Esophagus muscularis mucosa (tissue), 4 donors: ENCODE measurements around the gene MUC2.

Experiments used
- EP300 ChIP-seq: sonication (generic); formaldehyde crosslinking; IDR thresholded peaks from one replicate; pipeline ENCODE4 v1.6.1; 2017; ENCODE audit warnings: antibody characterized with exemption
- POLR2A ChIP-seq: fragments of 450-650 bp; IDR thresholded peaks from one replicate; pipeline ENCODE4 v1.6.1; 2017; ENCODE audit warnings: antibody characterized with exemption, moderate library complexity, mild to moderate bottlenecking, low read depth
- TF ChIP-seq, protein P1 (sequence below), 3 experiments: fragments of 200-600 bp in 2 of 3; fragments of 450-650 bp in 1 of 3; sonication (generic) in 2 of 3; IDR thresholded peaks; one replicate each; pipeline ENCODE4 v1.5.1; 2017 to 2019; ENCODE audit warnings: antibody characterized with exemption in 3 of 3, mild to moderate bottlenecking in 2 of 3, moderate library complexity in 1 of 3

DNA sequence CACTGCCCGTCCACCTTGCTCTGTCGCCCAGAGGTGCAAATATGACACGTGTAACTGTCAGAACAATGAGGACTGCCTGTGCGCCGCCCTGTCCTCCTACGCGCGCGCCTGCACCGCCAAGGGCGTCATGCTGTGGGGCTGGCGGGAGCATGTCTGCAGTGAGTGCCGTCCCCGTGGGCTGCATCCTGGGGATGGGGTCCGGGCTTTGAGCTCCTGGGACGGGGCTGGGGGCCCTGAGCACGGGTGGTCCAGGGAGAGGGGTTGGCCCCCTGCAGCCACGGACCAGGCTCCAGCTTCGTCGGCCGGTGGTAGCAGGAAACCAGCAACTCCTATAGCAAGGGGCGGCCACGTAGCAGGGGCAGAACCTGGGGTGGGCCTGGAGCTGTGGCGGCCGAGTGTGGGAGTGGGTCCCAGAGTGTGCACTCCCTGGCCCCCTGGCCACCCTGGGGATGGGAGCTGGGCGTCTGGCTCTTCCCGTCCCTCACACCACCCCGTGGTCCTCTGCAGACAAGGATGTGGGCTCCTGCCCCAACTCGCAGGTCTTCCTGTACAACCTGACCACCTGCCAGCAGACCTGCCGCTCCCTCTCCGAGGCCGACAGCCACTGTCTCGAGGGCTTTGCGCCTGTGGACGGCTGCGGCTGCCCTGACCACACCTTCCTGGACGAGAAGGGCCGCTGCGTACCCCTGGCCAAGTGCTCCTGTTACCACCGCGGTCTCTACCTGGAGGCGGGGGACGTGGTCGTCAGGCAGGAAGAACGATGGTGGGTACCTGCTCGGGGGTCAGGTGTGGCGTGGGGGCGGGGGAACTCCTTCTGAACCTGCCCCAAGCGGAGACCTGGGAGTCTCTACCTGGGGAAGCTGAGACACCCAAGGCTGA is 10.1 kb downstream of the MUC2 start:
- TF ChIP-seq, protein P1, sequence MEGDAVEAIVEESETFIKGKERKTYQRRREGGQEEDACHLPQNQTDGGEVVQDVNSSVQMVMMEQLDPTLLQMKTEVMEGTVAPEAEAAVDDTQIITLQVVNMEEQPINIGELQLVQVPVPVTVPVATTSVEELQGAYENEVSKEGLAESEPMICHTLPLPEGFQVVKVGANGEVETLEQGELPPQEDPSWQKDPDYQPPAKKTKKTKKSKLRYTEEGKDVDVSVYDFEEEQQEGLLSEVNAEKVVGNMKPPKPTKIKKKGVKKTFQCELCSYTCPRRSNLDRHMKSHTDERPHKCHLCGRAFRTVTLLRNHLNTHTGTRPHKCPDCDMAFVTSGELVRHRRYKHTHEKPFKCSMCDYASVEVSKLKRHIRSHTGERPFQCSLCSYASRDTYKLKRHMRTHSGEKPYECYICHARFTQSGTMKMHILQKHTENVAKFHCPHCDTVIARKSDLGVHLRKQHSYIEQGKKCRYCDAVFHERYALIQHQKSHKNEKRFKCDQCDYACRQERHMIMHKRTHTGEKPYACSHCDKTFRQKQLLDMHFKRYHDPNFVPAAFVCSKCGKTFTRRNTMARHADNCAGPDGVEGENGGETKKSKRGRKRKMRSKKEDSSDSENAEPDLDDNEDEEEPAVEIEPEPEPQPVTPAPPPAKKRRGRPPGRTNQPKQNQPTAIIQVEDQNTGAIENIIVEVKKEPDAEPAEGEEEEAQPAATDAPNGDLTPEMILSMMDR (IDR thresholded peaks at IDR 0.05), result no peak
- TF ChIP-seq POLR2A, result no peak
- no peak for TF ChIP-seq EP300
